ENCODE data around the gene GNG11.

GNG11 gene

DNA sequence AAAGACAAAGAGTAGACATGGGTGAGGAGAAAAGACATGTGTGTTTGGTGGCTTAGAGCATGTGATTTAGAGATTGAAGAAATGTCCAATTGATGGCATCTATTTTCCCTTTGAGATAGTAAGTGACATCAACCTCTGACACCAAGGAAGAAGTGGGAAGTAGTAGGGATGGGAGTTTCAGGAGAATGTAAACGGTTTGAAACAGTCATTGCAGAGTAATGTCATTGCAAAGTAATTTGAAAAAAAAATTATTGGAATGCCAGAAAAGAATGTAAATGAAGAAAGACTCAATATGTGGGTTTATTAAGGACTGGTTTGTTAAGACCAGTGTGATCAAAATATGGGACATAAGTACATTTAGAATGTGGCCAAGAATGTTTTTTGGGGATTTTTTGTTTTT, 26.6 kb downstream of the GNG11 start:
- no peak for DNase-seq (ENCODE audit: low spot score)

- no peak for DNase-seq (ENCODE audit: low spot score)
These were observed 27.3 kb downstream of the GNG11 start for GRCh38 chr7:93948873-93949272.

GRCh38 chr7:93949423-93949822, 27.9 kb downstream of the GNG11 start:
- DNase-seq (ENCODE audit: low spot score) = no peak

DNA sequence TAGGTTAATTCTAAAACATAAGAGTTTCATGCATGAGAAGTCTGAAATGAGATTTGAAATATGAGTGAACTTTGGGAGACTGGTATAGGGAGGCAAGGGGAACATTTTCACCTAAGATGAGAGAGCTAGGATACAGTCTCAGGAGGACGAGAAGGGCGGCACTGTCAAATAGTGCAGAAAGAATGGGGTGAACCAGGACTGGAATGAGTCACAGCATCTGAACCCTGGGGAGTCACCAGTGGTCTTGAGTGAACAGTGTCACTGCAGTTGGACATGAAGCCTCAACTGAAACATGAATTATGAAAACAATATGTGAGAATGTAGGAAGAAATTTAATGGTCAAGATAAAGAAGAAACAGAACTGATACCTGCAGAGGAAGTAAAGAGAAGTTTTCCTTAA, 33.8 kb downstream of the GNG11 start:
- DNase-seq (ENCODE audit: low spot score) = no peak

- DNase-seq (ENCODE audit: low spot score) = no peak
These were observed 36.2 kb downstream of the GNG11 start for GRCh38 chr7:93957767-93958166.

DNA sequence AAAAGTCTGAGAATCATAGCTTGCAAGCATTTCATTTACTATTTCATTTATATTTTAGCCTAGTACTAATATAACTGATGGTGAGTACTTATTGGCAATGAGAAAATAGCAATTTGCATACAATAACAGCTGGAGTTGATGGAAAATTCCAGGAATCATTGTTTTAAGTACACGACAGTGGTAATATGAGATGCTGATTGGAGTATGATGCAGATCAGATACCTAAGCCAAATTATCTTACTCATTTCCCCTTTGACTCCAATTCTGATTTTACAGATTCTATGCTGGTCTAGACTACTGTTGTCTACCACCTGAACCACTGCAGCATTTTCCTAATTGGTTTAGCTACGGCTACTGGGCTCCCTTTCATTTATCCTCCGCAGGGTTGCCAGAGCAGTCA, 36.7 kb downstream of the GNG11 start:
- no peak for DNase-seq (ENCODE audit: low spot score)

- DNase-seq (ENCODE audit: low spot score) = no peak
These were observed 37.1 kb downstream of the GNG11 start for GRCh38 chr7:93958651-93959050.

GRCh38 chr7:93960986-93961385, 39.5 kb downstream of the GNG11 start:
- no peak for DNase-seq (ENCODE audit: low spot score)

- no peak for DNase-seq (ENCODE audit: low spot score)
These were observed 42.7 kb downstream of the GNG11 start for GRCh38 chr7:93964262-93964661.

GRCh38 chr7:93964813-93965212, 43.3 kb downstream of the GNG11 start:
- no peak for DNase-seq (ENCODE audit: low spot score)

DNA sequence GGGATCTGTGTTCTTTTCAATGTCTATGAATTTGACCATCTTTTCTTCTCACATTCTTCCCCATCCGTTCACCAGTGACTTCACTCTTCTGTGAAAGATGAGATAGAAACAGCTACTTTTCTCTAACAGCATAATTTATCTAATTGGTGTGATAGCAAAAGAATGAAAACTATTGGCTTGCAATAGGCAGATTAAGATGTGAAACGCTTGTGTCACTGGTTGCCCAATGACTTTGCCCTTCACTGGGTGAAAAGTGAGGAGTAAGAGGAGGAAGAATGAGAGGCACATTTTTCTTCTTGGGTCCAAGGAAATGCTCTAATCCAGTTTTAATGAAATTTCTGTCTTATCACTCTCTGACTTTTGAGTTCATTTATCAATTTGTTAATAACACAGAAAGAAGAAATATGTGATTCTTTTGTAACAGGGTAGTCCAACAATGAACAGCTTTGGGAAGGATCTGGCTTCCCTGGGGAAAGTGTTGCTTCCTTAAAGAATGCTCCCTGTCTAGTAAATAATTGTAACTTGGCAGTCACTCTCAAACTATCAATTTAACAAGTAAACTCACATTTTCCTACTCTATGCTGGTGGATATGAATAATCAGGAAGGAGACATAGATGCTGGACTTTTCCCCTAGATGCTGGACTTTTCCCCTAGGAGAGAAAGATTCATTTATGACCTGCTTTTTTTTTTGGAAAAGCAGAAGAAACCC, 47.5 kb downstream of the GNG11 start:
- no peak for DNase-seq (ENCODE audit: low spot score)

- no peak for DNase-seq (ENCODE audit: low spot score)
These were observed 50.6 kb downstream of the GNG11 start for GRCh38 chr7:93972029-93972725.

DNA sequence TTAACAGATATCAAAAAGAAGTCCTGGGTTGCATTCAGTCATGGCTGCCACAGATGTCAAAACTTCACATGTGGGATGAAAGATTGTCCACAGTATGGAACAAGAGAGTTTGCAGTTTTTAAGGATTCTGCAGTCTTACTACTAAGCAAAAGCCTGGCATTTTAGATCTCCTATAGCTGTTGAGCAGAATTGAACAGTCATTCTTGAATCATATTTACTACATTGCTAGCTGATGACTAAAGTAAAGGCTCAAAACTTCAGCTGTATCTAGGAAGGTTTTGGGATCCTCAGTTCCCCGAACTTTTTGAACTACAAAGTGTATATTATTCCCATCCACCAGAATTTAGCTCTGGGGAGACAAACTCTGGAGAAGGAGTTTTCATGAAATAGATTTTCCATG, 51.6 kb downstream of the GNG11 start:
- DNase-seq (ENCODE audit: low spot score) = no peak

GRCh38 chr7:93977211-93977950, 55.8 kb downstream of the GNG11 start:
- DNase-seq (ENCODE audit: low spot score) = no peak
